ENCODE measurements around the gene DUSP22. TPM values are rescaled to one million over a fixed set of nuclear protein-coding genes. Genes with fewer than 3 reads are reported as not detected.

Gene DUSP22
- total and polyA plus RNA-seq, 2 of the 8 experiments (the other 6 are each of a cell fraction or from before 2014, with no cell fraction given), result 15.5 to 32.4 TPM

GRCh38 chr6:365835-366234, 73.5 kb downstream of the DUSP22 start:
- POLR2A ChIA-PET (ENCODE audit: partially characterized antibody), result no interaction called here
- Histone ChIP-seq H2AFZ (ENCODE audit: low read length) (no peak overlapping the region), H3K23me2 (ENCODE audit: low read depth, low read length) (no peaks in the 10 kb centered on the region), H4K5ac (ENCODE audit: insufficient read length, low read depth, low read length) (no peak overlapping the region), H3K18ac (ENCODE audit: extremely low read depth, low read length) (no peak overlapping the region), H3K14ac (ENCODE audit: insufficient read length) (no peak overlapping the region), H4K20me1 (replicated peaks in 1 of 2; ENCODE audit: control insufficient read depth in 1 of 2, insufficient read depth in 2 of 2, low read length in 2 of 2) (no peaks in the 10 kb centered on the region), H4K91ac (replicated peaks; ENCODE audit: insufficient read length, low read length) (no peak overlapping the region), H3K9me3 (ENCODE audit: insufficient read depth in 2 of 2, low read depth in 1 of 2, low read length in 1 of 2) (peaks cover 60 to 87% of the 10 kb centered on the region in 2 experiments), H3K4ac (replicated peaks; ENCODE audit: insufficient read length, low read depth, low read length) (no peak overlapping the region), H3K4me2 (ENCODE audit: insufficient read depth in 1 of 2, low read depth in 2 of 2, low read length in 2 of 2) (no peak overlapping the region), H2AK5ac (ENCODE audit: low read depth, low read length) (no peak overlapping the region), H3K36me3 (ENCODE audit: control insufficient read depth in 2 of 4, insufficient read depth in 4 of 4, low read length in 3 of 4) (no peaks in the 10 kb centered on the region; a peak in 1 of 8 replicates), H3K4me3 (ENCODE audit: extremely low read depth in 1 of 4, insufficient read depth in 2 of 4, low read depth in 3 of 4, low read length in 4 of 4) (no peak overlapping the region), H2BK12ac (ENCODE audit: low read depth, low read length) (no peak overlapping the region), H3K23ac (ENCODE audit: insufficient read length) (no peak overlapping the region), H2BK20ac (ENCODE audit: low read length) (no peak overlapping the region), H2BK5ac (ENCODE audit: low read depth, low read length) (no peak overlapping the region), H3K27me3 (replicated peaks in 1 of 4; ENCODE audit: control insufficient read depth in 3 of 4, extremely low read depth in 1 of 4, insufficient read depth in 3 of 4, low read length in 3 of 4) (no peaks in the 10 kb centered on the region; a peak in 1 of 7 replicates), H2BK15ac (ENCODE audit: low read length) (no peak overlapping the region), H3K56ac (replicated peaks; ENCODE audit: insufficient read length, low read depth, low read length) (no peak overlapping the region), H2BK120ac (replicated peaks; ENCODE audit: low read depth, low read length) (no peak overlapping the region), H4K8ac (ENCODE audit: extremely low read depth, insufficient read depth, low read length) (no peak overlapping the region), H3K79me1 (ENCODE audit: low read depth, low read length) (no peaks in the 10 kb centered on the region), H3K27ac (ENCODE audit: low read depth, low read length) (no peak overlapping the region), H3K79me2 (ENCODE audit: control insufficient read depth in 1 of 2, insufficient read depth in 2 of 2, low read length in 2 of 2) (no peaks in the 10 kb centered on the region; a peak in 1 of 4 replicates), H3K9ac (replicated peaks in 1 of 4; ENCODE audit: extremely low read depth in 1 of 4, low read depth in 3 of 4, low read length in 3 of 4) (no peak overlapping the region), H3K4me1 (replicated peaks in 1 of 4; ENCODE audit: control insufficient read depth in 3 of 4, insufficient read depth in 4 of 4, low read length in 3 of 4) (no peaks in the 10 kb centered on the region)
- TF ChIP-seq YY1 (IDR thresholded peaks at IDR 0.05; ENCODE audit: low read depth, low read length) (no peak), BACH1 (IDR thresholded peaks at IDR 0.05; ENCODE audit: low read length) (no peak), TAF7 (optimal IDR thresholded peaks at IDR 0.05; ENCODE audit: borderline replicate concordance, low read depth, low read length) (no peak), ZNF274 (IDR thresholded peaks at IDR 0.05; ENCODE audit: borderline replicate concordance, extremely low read depth, low read length) (no peak), CBX8 (IDR thresholded peaks at IDR 0.05; ENCODE audit: borderline replicate concordance, low read depth, low read length) (no peak), SIN3A (conservative IDR thresholded peaks at IDR 0.05 in 1 of 2, IDR thresholded peaks at IDR 0.05 in 1 of 2; ENCODE audit: low read depth in 1 of 2, low read length in 2 of 2) (no peak), RFX5 (IDR thresholded peaks at IDR 0.05; ENCODE audit: borderline replicate concordance, low read depth, low read length) (no peak)
- DNase-seq (ENCODE audit: low read depth in 1 of 2, low spot score in 2 of 2) (no peak), FAIRE-seq (no peak)
- WGBS, 2 experiments (ENCODE audit: extremely low coverage in 1 of 2, insufficient coverage in 1 of 2, insufficient read length in 1 of 2, insufficient replicate concordance in 2 of 2, low coverage in 1 of 2, low lambda C conversion rate in 2 of 2, missing lambda C conversion rate in 1 of 2), result 84% methylated on average over 6 of the region's 6 CpGs; no CpG with 5 or more reads in 1 of the 2 experiments
- CTCF ChIA-PET (ENCODE audit: partially characterized antibody), result interaction anchor here (0.8 to 1.4 kb wide), 2 partner anchors 8 to 10 kb away, joined by 3 read pairs; no protein-coding TSS in a partner anchor
